ENCODE data around the gene INTS14.
"Not testable (repeated sequence)": the region's sequence is repeated elsewhere in the genome, so short reads cannot be mapped to it uniquely, and the experiment has no call there.

Gene INTS14

DNA sequence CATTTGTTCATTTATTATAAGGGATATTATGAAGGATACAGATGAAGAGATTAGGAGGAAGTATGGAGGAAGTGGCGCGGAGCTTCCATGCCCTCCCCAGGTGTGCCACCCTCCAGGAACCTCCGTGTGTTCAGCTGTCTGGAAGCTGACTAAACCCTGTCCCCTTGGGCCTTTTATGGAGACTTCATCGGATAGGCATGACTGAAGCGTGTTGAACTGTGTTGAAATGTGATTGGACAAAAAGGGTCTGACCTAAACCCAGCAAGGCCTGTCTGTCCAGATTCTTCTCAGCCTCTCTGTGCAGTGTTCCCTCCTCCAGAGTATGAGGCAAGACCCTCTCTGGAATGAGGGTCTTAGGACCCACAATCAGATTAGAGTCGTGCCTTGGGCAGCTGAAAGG is 49.0 kb downstream of the INTS14 start:
- TF ChIP-seq, protein P1, sequence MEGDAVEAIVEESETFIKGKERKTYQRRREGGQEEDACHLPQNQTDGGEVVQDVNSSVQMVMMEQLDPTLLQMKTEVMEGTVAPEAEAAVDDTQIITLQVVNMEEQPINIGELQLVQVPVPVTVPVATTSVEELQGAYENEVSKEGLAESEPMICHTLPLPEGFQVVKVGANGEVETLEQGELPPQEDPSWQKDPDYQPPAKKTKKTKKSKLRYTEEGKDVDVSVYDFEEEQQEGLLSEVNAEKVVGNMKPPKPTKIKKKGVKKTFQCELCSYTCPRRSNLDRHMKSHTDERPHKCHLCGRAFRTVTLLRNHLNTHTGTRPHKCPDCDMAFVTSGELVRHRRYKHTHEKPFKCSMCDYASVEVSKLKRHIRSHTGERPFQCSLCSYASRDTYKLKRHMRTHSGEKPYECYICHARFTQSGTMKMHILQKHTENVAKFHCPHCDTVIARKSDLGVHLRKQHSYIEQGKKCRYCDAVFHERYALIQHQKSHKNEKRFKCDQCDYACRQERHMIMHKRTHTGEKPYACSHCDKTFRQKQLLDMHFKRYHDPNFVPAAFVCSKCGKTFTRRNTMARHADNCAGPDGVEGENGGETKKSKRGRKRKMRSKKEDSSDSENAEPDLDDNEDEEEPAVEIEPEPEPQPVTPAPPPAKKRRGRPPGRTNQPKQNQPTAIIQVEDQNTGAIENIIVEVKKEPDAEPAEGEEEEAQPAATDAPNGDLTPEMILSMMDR (conservative IDR thresholded peaks at IDR 0.05; ENCODE audit: low read depth), result no peak
- ChIA-PET POLR2A (ENCODE audit: low non-redundant PET) (no interaction called here), CTCF (no interaction called here)
- DNase-seq (ENCODE audit: low spot score), result no peak
- H3K27ac ChIP-seq, result no peak overlapping the region

DNA sequence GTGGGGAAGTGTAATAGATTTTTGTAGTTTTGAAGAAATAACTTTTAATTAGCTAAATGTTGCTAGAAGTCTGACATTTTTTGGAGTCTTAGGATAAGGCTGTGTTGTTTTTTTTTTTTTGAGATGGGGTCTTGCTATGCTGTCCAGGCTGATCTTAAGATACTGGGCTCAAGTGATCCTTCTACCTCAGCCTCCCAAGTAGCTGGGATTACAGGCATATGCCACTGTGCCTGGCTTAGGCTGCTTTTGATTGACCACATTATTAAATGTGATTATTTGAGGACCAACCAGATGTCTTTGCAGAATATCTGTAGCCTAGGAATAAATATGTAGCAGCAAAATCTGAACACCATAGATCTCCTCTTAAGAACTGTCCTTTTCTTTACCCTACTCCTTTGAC is 51.0 kb downstream of the INTS14 start:
- TF ChIP-seq, protein P1 (conservative IDR thresholded peaks at IDR 0.05; ENCODE audit: low read depth), result no peak
- no peak for DNase-seq (ENCODE audit: low spot score)
- ChIA-PET POLR2A (ENCODE audit: low non-redundant PET) (no interaction called here), CTCF (no interaction called here)
- no peak overlapping the region for H3K27ac ChIP-seq

DNA sequence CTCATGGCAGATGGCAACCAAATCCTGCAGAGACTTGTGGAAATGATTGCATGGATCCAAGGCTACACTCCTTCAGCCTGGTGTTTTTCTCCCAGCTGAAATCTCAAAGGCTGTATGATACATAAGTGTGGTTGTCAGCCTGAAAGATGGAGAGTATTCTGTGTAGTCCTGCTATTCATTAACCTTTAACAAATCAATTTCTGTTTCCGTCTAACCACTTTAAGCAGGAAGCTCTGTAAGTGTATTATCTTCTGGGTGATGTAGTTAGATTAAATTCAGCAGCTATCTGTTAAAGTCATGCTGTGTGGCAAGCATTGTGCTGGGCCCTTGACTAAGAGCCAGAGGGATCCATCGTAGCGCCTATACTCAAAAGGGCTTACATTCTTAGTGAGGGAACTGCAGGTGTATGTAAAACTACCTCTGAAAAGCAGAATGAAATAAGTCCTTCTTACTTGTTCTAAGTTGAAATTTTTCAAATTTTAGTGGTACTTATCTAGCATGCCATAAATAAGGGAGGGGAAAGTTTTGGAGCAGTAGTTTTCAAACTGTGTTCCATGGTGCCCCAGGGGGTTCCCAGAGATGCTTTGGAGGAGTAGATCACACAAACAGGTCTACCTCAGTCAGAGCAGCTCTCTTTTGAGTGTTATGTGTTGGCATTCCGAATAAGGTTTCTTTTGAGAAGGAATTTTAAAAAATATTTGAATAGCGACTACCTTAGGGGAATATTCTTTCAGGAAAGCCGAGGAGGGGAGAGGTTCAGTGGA is 51.8 kb downstream of the INTS14 start:
- ChIA-PET CTCF (interaction anchor here (0.7 kb wide), 1 partner anchor 270 kb away, joined by 3 read pairs; no protein-coding TSS in a partner anchor), POLR2A (ENCODE audit: low non-redundant PET) (no interaction called here)
- TF ChIP-seq, protein P1 (conservative IDR thresholded peaks at IDR 0.05; ENCODE audit: low read depth), result no peak
- no peak for DNase-seq (ENCODE audit: low spot score)
- no peak overlapping the region for H3K27ac ChIP-seq

DNA sequence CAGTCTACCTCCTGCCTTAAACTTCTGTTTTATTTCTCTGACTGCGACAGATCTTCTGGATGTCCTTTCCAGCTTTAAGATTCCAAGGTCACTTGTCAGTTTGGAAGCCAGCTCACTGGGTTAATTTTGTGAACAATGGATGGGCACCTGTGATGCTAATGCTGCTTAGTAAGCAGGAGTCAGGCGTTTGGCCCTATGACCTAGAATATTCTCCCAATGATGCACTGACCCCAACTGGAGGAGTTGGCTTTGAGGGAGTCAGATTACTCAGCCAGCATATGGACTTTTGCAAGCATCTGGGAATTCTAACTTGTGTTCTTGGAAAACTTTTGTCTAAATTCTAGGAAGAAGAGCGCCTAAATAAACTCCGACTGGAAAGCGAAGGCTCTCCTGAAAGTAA is 52.6 kb downstream of the INTS14 start:
- TF ChIP-seq, protein P1 (conservative IDR thresholded peaks at IDR 0.05; ENCODE audit: low read depth), result no peak
- CTCF ChIA-PET, result no interaction called here
- POLR2A ChIA-PET (ENCODE audit: low non-redundant PET), result no interaction called here
- H3K27ac ChIP-seq, result no peak overlapping the region
- DNase-seq (ENCODE audit: low spot score), result no peak

DNA sequence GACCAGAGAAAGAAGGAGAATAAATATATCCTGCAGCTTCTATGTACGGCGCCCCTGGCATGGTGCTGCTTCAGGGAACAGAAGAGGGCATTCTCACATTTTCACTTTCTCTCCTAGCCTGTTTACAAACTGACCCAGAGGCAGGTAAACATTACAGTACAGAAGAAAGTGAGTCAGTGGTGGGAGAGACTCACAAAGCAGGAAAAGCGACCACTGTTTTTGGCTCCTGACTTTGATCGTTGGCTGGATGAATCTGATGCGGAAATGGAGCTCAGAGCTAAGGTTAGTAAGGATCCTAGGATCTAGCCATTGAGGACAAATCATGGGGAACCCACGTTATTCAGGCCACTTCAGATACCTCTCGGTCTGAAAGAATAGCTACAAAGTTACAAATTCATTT is 54.3 kb downstream of the INTS14 start:
- ChIA-PET POLR2A (ENCODE audit: low non-redundant PET) (no interaction called here), CTCF (interaction anchor here (0.5 kb wide), 1 partner anchor 15 kb away, joined by 4 read pairs; no protein-coding TSS in a partner anchor)
- DNase-seq (ENCODE audit: low spot score), result no peak
- no peak overlapping the region for H3K27ac ChIP-seq
- TF ChIP-seq, protein P1 (conservative IDR thresholded peaks at IDR 0.05; ENCODE audit: low read depth), result no peak

DNA sequence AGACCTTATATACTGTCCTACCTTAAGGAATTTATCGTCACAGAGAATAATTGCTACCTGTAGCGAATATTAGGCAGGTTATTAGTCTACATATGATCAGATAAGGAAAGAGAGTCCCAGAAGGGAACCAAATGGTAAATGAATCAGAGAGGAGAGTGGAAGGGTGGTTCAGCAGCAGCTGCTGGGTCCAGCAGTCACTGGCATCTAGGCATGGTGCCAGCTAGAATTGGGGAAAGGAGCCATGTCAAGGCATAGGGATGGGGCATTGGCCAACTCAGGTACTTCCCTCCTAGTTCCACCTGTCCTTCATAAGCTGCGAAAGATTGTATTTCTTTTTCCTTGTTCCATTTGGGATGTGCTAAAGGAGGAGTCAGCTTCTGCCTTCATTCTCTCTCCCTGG is 57.2 kb downstream of the INTS14 start:
- POLR2A ChIA-PET (ENCODE audit: low non-redundant PET), result no interaction called here
- CTCF ChIA-PET, result no interaction called here
- TF ChIP-seq, protein P1 (conservative IDR thresholded peaks at IDR 0.05; ENCODE audit: low read depth), result no peak
- no peak overlapping the region for H3K27ac ChIP-seq
- DNase-seq (ENCODE audit: low spot score), result no peak

DNA sequence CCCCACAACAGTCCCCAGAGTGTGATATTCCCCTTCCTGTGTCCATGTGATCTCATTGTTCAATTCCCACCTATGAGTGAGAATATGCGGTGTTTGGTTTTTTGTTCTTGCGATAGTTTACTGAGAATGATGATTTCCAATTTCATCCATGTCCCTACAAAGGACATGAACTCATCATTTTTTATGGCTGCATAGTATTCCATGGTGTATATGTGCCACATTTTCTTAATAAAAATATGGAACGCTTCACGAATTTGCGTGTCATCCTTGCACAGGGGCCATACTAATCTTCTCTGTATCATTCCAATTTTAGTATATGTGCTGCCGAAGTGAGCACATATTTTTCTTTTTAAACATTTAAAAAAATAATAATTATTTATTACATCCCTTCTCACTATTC is 58.1 kb downstream of the INTS14 start:
- CTCF ChIA-PET, result interaction anchor here (0.6 kb wide), 2 partner anchors 38 to 631 kb away, joined by 3 read pairs; no protein-coding TSS in a partner anchor
- DNase-seq (ENCODE audit: low spot score); POLR2A ChIA-PET (ENCODE audit: low non-redundant PET); H3K27ac ChIP-seq: not testable (repeated sequence)

Data from RWPE1 (cell line).